HL-60 (cell line): ENCODE results near the gene RPA1.
"Not testable (repeated sequence)": the region's sequence is repeated elsewhere in the genome, so short reads cannot be mapped to it uniquely, and the experiment has no call there.

ENCODE experiments used
- DNase-seq, 2 experiments: peaks; one replicate each; pipeline ENCODE4 v3.0.0-alpha.2; 2010 to 2020; ENCODE audit warnings: low read depth in 1 of 2, low spot score in 1 of 2
- H3K27ac ChIP-seq: fragments of 250-450 bp; sonication (Bioruptor Pico); replicated peaks from 2 replicates; pipeline ENCODE4 v1.5.1; 2020; ENCODE audit warnings: mild to moderate bottlenecking, moderate library complexity
- H3K27me3 ChIP-seq: fragments of 250-450 bp; sonication (Bioruptor Pico); 2 replicates; pipeline ENCODE4 v1.5.1; 2021; ENCODE audit warnings: mild to moderate bottlenecking, moderate library complexity; ENCODE audit not compliant: insufficient read depth, poor library complexity, severe bottlenecking
- H3K4me3 ChIP-seq: replicated peaks from 2 replicates; pipeline ENCODE4 v1.5.1; 2011; ENCODE audit warnings: mild to moderate bottlenecking, control low read depth, low read length; ENCODE audit not compliant: insufficient read depth
- CTCF ChIP-seq: IDR thresholded peaks from one replicate; pipeline ENCODE4 v1.5.1; 2011; ENCODE audit warnings: low read length, control low read depth, inconsistent platforms; ENCODE audit not compliant: insufficient read depth
- GABPA ChIP-seq: IDR thresholded peaks from 2 replicates; pipeline ENCODE4 v1.6.1; 2012; ENCODE audit warnings: low read depth
- POLR2AphosphoS5 ChIP-seq: IDR thresholded peaks from 2 replicates; pipeline ENCODE4 v1.6.1; 2012; ENCODE audit warnings: low read depth
- REST ChIP-seq: IDR thresholded peaks from 2 replicates; pipeline ENCODE4 v1.6.1; 2012; ENCODE audit warnings: low read depth; ENCODE audit not compliant: insufficient replicate concordance
- SPI1 ChIP-seq: IDR thresholded peaks from 2 replicates; pipeline ENCODE4 v1.6.1; 2012; ENCODE audit warnings: low read depth, mild to moderate bottlenecking, borderline replicate concordance

RPA1 gene

DNA sequence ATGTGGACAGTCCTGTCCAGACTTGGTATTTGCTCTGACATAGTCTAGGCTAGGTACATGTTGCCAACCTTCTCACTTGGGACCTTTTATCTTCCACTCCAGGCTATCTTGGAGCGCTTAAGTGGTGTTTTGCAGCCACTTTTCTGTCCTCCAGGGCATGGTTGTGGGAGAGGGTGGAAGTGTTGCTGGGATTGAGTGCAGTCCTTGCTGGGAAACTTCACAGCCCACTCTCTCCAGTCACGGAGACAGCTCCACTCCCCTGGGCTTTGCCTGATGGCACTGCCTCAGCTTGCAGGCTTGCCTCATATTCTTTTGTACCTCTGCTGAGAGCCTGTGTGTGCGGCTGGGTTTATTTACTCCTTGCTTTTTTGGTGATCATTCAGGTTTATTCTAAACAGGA is 17.4 kb downstream of the RPA1 start:
- TF ChIP-seq GABPA (no peak), POLR2AphosphoS5 (no peak), SPI1 (no peak), REST (no peak), CTCF (no peak)
- no peaks in the 10 kb centered on the region for H3K27me3 ChIP-seq
- no peak overlapping the region for H3K27ac ChIP-seq
- no peak for DNase-seq
- no peak overlapping the region for H3K4me3 ChIP-seq

GRCh38 chr17:1852327-1852726 is 22.5 kb downstream of the RPA1 start:
- Histone ChIP-seq H3K4me3 (no peak overlapping the region), H3K27ac (no peak overlapping the region), H3K27me3 (no peaks in the 10 kb centered on the region)
- DNase-seq, result no peak
- TF ChIP-seq REST (no peak), GABPA (no peak), POLR2AphosphoS5 (no peak), CTCF (no peak), SPI1 (no peak)

DNA sequence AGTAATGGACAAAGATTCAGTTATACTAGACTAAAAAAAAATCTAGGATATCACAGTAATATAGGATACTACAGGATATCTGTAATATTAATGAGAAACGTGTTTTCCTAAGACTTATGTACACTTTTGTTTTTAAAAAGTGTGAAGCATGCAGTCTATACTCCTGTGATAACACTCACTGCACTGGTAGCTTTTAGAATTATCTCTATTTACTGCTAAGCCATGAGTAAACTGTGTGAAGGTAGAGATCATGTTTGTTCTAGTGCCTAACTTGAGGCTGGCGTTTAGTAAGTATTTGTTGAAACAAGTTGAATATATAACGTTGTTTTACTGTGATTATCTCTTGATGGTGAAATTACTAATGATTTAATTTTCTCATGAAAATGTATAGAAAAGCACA is 23.9 kb downstream of the RPA1 start:
- Histone ChIP-seq H3K4me3 (no peak overlapping the region), H3K27me3 (no peaks in the 10 kb centered on the region), H3K27ac (no peak overlapping the region)
- no peak for TF ChIP-seq CTCF
- no peak for TF ChIP-seq POLR2AphosphoS5
- no peak for TF ChIP-seq REST
- no peak for TF ChIP-seq GABPA
- TF ChIP-seq SPI1, result no peak
- DNase-seq, result no peak

DNA sequence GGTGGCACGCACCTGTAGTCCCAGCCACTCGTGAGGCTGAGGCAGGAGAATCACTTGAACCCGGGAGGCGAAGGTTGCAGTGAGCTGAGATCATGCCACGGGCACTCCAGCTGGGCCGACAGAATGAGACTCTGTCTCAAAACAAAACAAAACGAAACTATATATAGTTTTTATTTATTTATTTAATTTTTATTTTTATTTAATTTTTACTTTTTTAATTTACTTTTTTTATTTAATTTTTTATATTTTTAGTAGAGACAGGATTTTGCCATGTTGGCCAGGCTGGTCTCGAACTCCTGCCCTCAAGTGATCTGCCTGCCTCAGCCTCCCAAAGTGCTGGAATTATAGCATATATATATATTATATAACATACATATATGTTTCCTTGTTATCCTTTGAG is 26.7 kb downstream of the RPA1 start:
- H3K4me3 ChIP-seq, H3K27ac ChIP-seq, DNase-seq: not testable (repeated sequence)

More for the DNA sequence above, 26.7 kb downstream of the RPA1 start:
- H3K27me3 ChIP-seq, result not testable (repeated sequence)
